Colon (tissue), 2 donors: ENCODE measurements around the gene SCIN.
A peak's percentile ranks its signal among the peaks of the same experiment; 100 is the strongest.
"Not testable (repeated sequence)": the region's sequence is repeated elsewhere in the genome, so short reads cannot be mapped to it uniquely, and the experiment has no call there.

ENCODE experiments used
- FAIRE-seq: peaks from 2 replicates; lab custom pipeline; 2012; peaks lifted over from hg19 to GRCh38; lab: Jason Lieb, UNC
- donor health status: control.
- donor health status: control.

Gene SCIN

DNA sequence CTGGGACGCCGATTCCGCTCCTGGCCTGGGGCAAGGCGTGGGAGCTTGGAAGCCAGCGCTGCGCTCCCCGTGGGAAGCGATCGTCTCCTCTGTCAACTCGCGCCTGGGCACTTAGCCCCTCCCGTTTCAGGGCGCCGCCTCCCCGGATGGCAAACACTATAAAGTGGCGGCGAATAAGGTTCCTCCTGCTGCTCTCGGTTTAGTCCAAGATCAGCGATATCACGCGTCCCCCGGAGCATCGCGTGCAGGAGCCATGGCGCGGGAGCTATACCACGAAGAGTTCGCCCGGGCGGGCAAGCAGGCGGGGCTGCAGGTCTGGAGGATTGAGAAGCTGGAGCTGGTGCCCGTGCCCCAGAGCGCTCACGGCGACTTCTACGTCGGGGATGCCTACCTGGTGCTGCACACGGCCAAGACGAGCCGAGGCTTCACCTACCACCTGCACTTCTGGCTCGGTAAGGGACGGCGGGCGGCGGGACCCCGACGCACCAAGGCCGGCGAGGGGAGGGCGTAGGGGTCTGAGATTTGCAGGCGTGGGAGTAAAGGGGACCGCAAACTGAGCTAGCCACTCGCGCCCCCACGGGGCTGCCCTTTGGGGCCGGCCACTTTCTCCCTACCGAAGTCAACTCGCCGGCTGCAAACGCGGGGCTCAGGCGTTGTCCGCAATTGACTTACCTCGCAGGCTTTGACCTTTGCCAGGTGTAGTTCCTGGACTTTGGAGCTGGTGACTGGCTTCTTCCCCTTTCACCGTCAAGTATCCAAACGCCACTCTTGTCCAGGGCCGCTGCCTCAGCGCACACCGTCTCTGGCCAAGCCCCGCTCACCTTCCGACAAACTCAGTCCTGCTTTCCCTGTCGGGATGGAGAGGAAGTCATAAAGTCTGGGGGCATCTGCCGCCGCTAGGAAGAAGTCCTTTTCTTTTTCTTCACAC lies at the start of gene SCIN:
Gene SCIN (plus strand): TSS at position 187 of the 928 bp plus-strand sequence. CDS start 67 bp downstream, at position 254.
- no peak for FAIRE-seq

DNA sequence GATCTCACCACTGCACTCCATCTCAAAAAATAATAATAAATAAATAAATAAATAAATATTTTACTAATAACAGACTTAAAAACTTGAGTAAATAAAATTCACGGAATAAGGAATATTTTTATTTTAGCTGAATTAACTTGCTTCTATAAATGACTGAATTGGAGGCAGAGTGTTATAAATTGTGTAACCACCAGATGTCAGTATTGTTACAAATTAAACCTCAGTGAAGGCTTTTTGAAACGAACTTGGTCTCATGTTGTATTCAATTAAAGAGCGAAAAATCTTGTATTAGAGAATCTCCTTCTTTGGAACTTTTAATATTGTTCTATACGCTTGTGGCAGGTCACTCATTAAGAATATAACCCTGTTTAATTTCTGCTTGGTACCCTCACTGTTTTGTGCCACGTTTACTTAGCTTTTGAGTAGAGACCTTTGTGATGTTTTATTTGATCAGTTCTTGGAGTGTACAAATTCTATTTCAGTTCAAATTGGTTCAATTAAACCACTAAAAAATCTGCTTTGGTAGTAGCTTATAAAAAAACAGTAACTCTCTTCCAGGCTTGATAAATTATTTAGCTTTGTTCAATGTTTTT lies 45.6 kb upstream of the SCIN start:
- peak; percentile 90 for FAIRE-seq

DNA sequence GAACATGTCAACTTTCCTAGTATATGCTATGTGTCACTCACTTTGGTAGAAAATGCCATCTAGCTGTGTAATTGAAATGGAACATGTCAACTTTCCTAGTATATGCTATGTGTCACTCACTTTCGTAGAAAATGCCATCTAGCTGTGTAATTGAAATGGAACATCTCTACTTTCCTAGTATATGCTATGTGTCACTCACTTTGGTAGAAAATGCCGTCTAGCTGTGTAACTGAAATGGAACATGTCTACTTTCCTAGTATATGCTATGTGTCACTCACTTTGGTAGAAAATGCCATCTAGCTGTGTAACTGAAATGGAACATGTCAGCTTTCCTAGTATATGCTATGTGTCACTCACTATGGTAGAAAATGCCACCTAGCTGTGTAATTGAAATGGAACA lies 43.8 kb upstream of the SCIN start:
- FAIRE-seq = not testable (repeated sequence)

DNA sequence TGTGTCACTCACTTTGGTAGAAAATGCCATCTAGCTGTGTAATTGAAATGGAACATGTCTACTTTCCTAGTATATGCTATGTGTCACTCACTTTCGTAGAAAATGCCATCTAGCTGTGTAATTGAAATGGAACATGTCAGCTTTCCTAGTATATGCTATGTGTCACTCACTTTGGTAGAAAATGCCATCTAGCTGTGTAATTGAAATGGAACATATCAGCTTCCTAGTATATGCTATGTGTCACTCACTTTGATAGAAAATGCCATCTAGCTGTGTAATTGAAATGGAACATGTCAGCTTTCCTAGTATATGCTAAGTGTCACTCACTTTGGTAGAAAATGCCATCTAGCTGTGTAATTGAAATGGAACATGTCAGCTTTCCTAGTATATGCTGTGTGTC lies 42.9 kb upstream of the SCIN start:
- not testable (repeated sequence) for FAIRE-seq

DNA sequence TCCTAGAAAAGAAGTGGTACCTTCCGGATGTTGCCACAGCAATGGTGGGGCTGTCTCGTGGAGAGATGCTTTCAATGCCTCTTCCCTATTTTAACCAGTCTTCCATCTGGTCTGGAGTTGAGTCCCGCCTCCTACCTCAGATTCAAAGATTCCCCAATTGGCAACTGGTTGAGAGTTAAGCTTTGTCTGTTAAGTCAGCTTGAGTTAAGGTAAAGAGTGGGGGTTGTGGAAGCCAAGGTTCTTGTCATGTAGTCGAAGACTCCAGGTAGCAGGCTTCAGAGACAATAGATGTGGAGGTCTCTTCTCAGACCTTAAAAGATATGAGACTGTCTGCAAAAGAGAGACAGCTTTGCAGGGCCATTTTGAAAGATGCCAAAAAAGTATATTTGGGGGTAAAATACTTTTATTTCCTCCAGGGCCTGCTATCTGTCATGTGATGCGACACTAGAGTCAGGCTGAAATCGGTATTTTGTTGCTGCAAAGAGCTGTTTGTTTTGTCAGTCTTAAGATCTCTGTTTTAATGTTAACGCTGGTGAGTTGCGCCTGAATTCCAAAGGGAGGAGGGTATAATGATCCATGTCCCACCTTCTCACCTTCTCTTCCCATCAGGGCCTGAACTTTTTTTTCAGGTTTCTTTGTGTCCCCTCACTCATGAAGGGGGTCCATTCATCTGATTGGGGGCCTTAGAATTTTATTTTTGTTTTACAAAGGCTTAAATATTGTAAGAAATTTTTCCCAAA lies 40.4 kb upstream of the SCIN start:
- FAIRE-seq = no peak

DNA sequence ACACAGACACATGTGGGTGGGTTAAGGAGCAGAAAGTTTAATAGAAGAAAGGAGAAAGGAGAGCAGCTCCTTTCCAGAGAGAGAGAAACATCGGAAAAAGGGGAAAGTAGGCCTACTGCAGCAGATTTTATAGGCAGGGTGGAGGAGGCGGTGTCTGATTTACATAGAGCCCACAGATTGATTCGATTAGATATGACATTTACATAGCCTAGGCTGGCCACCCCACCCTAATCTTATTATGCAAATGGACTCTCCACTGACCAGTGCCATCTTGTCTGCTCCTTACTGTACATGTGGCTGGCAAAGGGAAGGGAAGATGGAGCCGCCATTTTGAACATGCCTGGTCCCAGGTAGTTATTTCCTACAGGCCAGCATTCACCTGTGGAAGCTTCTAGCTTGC lies 38.7 kb upstream of the SCIN start:
- no peak for FAIRE-seq

DNA sequence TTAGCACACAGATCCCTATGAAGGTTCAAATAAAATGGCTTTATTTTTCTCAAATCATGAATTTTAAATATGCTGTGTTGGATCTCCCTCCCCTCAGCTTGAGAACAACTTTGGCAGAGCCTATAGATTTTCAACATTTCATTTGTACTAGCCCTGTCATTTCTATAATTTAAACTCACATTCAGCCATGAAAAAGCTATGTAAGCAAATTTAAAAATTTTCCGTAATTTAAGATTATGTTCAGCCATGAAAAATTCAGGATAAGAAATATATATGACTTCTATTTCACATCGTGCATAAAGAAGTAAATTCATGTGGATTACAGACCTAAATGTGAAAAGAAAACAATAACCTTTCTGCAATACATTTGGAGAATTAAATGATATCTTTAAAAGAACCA lies 36.5 kb upstream of the SCIN start:
- no peak for FAIRE-seq

DNA sequence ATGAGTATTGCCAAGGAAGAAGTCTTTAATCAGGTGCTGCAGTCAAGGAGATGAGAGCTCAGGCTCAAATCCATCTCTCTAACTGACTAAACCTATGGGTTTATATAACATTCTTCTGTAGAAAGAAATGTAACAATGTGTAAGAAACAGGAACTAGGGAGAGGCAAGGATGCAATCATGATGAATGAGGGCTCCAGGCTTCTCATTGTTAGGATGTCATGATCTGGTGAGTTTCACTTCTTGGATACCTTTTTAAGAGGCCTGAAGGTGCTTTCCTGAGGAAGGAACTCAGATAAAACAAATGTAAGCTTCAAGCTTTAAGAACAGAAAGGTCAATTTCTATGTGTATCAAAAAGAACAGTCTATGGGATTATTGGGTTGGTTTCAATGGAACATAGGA lies 30.8 kb upstream of the SCIN start:
- no peak for FAIRE-seq

DNA sequence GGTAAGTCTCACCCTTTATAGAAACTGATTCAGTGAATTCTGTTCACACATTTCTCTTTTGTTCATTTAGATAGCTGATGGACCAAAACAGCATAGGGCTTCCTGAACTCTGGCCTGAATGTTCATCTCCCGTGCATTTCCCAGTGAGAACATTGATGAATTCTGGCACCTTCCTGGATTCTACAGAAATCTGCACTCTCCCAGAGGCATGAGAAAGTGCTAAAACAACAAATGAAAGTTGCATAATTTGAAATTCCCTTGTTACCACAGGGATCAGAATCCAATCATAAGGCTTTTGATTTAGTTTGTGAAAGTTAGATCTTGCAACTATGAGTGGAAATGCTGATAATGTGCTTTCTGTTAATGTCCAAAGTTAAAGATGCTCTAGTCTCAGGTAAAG lies 29.7 kb upstream of the SCIN start:
- FAIRE-seq = no peak

DNA sequence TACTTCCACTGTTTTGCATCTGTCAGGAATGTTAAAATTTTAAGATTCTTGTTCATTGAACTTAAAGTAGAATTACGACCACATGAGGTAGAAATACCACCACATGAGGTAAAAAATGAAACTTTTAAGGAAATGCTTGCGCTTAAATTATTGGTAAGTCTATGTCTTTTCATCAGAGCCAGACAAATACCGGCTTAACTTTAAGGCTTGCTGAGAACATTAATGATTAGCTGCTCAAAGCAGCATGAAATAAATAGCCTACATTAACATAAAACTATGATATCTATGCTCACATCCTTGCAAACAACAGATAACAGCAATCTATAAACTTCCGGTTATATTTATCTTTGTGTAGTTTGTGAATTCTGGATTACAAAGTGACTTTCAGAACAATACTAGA lies 26.9 kb upstream of the SCIN start:
- no peak for FAIRE-seq

DNA sequence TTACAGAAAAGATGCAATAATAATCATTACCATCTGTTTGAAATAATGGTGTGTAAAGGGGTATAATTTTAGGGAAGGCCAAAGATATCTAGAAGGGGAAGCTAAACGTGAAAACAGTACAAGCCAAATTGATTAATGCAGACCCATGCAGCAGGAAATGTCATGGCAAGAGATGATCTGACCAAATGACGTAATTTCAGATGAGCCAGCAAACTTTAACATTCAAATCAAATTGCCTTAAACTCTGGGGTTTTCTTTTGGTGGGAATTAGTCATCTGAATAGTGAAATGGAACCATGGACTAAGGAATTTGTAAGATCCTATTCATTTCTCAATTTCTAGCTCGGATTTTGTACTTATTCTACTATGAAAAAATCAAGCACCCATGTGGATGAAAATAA lies 21.4 kb upstream of the SCIN start:
- FAIRE-seq = no peak

DNA sequence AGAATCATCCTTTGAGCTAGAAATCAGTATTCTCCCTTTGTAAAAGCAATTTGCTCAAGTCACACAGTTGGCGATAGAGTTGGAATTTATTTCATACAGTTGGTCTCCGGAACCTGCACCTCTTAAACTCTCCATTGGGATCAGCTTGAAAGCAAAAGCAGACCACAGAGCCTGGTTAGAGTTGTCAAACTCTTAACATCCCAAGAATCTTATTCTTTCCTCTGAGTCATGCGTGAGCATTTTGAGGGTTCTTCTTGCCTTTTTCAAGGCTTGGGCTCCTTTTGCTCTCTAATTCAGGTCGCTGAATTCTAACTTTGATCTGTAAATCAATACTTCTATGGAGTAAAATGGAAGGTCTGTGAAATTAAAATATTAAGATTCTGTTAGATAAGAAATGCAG lies 19.6 kb upstream of the SCIN start:
- no peak for FAIRE-seq

DNA sequence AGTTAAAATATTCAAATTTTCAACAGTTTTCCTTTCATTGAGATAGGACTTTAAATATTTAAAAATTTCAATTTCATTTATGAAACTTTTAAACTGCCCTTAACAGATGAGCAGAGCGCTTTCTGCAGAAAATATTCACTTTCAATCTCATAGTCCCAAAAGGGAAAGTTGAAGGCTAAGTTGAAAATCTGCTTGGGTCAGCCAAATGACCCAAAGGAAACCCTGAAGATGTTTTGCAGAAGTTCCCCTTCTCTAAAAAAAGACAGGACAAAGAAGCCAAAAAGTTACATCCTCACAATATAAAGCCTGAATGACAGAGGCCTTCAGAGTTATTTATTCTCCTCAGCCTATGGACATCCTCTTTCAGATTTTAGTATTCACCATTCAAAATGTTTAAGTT lies 17.6 kb upstream of the SCIN start:
- FAIRE-seq = no peak

DNA sequence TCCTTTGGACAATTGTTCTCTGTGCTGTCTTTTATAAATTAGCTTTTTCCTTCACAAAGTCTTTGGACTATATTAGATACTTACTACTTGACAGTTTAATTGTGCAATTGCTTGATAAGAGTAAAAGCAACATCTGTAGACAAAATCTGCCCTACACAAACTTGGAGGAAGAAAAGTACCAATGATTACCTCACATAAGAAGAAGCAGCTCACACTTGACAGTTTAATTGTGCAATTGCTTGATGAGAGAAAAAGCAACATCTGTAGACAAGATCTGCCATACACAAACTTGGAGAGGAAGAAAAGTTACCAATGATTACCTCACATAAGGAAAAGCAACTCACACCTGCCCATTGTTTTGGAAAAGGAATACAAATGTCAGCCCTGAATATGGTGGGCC lies 17.1 kb upstream of the SCIN start:
- no peak for FAIRE-seq

DNA sequence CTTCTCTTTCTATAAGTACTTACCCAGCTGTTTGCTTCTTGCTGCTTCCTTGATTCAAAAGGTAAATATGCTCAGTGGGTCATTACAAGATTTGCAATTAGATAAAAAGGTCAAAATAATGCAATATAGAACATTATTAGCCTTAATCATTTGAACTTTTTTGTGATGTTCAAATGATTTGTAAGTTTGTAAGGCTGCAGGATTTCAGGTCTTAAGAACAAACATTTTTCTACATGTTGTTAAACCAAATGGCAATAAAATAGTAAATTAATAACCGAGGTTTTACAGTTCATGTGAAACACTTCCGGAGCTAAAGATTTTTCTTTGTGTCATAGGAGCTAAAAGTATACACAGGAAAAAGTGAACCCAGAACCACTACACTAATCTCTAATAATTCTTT lies 16.2 kb upstream of the SCIN start:
- FAIRE-seq = no peak

DNA sequence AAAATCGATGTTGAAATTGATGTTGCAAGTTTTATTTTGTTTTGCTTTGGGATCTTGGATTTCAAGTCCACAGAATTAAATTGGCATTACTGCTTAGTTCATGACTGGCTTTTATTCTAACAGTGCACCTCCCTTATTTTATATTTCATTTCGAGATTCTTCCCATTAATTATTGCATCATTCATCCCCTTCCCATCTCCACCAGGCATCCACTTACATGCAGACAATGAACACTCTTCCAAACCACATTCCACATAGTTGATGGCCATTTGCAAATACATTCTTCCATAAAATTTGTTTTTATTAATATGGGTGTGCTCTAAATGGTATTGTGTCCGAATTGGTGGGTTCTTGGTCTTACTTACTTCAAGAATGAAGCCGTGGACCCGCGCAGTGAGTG lies 15.6 kb upstream of the SCIN start:
- FAIRE-seq = no peak

DNA sequence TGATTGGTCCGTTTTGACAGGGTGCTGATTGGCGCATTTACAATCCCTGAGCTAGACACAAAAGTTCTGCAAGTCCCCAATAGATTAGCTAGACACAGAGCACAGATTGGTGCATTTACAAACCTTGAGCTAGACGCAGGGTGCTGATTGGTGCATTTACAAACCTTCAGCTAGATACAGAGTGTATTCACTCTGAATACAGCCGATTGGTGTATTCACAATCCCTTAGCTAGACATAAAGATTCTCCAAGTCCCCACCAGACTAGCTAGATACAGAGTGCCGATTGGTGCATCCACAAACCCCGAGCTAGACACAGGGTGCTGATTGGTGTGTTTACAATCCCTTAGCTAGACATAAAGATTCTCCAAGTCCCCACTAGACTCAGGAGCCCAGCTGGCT lies 14.8 kb upstream of the SCIN start:
- FAIRE-seq = not testable (repeated sequence)

DNA sequence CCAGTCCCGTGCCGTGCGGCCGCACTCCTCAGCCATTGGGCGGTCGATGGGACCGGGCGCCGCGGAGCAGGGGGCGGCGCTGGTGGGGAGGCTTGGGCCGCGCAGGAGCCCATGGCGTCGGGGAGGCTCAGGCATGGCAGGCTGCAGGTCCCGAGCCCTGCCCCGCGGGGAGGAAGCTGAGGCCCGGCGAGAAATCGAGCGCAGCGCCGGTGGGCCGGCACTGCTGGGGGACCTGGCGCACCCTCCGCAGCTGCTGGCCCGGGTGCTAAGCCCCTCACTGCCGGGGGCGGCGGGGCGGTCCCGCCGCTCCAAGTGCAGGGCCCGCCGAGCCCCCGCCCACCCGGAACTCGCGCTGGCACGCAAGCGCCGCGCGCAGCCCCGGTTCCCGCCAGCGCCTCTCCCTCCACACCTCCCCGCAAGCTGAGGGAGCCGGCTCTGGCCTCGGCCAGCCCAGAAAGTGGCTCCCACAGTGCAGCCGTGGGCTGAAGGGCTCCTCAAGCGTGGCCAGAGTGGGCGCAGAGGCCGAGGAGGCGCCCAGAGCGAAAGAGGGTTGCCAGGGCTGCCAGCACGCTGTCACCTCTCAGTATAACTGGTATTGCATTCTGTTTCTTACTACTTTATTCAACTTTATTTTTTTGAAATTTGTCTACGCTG lies 14.3 kb upstream of the SCIN start:
- FAIRE-seq = not testable (repeated sequence)

DNA sequence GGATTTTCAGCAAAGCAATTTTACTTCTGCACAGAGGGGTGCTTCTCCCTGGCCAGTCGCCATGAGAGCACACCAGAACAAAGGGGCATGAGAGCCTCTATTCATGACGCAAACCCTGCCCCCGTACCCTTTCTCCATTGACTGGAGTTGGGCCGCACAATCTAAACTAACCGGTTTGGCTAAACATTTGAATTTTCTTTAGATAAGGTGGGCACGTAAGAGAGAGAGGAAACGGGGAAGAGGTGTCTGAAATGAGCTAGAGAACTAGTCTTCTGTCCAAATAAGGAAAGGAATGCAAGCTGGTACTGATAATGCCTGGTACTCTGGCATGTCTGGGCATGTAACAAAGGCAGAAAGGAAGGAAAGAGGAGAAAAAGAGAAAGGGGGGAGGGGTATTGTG lies 13.2 kb upstream of the SCIN start:
- no peak for FAIRE-seq

DNA sequence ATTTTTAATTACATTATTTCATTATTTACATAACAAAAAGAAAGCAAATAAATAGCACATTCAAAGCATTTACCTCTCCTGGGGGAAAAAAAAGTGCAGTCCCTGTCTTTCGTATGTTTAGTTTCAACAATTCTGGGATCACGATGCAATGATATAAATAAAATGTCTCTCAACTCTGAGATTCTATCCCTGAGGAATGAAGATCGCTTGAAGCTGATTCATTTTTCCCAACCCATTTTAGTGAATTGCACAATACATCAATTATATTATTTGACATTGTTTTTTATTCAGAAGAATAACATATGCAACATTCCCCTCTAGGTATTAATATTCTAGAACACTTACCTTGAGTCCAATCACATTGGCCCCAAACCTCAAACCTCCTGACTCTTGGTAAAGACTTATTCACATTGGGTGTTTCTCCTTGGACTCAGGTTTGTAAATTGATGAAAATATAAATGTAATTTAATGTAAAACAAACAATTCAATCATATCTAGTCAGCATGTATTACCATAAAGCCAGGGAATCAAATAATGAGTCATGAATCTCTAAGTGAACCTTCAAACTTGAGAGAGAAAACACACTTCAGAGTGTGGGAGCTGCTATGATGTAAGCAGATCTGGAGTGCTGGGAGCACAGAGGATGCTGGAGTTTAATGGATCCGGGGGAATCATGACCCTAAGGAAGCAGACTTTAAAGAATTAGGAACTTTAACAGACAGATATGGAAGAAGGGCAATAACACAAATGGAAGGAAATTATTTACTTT lies 5.3 kb upstream of the SCIN start:
- FAIRE-seq = no peak

DNA sequence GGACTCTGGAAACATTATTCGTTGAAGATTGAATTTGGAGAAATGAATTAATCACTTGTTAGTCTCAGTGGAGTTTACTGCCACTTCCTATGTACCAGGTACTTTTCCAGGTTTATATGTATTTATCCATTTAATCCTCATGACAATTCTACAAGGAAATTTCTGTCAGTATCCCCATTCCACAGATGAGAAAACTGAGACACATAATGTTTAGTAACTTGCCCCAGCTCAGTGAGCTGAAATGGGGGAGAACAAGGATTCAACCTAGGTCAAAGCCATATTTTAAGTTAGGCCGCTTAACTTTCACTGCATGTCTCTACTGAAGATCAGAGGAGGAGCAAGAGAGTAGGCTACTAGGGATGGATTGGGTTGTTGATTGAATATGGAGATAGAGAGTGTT lies 4.6 kb upstream of the SCIN start:
- no peak for FAIRE-seq

DNA sequence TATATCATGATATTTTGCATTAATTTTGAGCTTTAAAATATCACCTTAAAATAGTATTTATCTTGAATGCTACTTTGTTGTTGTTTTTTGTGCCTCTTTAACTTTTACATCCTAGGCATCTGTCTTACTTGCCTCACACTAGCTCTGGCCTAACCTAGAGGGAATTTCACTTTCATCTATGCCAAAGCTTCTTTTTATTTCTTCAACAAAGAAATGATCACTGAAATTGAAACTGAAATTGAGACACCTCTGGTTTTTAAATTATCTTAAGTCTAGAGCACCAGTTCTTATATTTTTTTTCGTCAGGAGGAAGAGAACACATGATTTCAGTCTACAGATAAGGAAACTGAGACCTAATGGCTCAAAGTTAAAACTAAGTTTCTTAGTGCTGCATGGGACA lies 3.5 kb upstream of the SCIN start:
- FAIRE-seq = no peak
